ENCODE data around the gene LCMT1. TPM values are rescaled to one million over a fixed set of nuclear protein-coding genes. Genes with fewer than 3 reads are reported as not detected.

LCMT1 gene
- total and polyA plus RNA-seq, 2 of the 4 experiments (the other 2 are of a cell fraction) = 33.1 to 60.4 TPM

- CTCF ChIA-PET = interaction anchor here (0.7 to 0.9 kb wide), 2 partner anchors 10 to 158 kb away, joined by 3 read pairs; no protein-coding TSS in a partner anchor
- dilution Hi-C loops (cut with HindIII; ENCODE audit: low sequenced_read_pairs, unreplicated experiment) = no loop called here
Observed at GRCh38 chr16:25066747-25067631, 44.6 kb upstream of the LCMT1 start.

More at GRCh38 chr16:25066747-25067631, 44.6 kb upstream of the LCMT1 start:
- Histone ChIP-seq H3K9me3 (ENCODE audit: control insufficient read depth, insufficient read depth, low read length) (no peaks in the 10 kb centered on the region), H3K56ac (ENCODE audit: extremely low read depth, insufficient read depth, low read length) (peak overlapping the region; percentile 54; the same call in 1 of the 2 replicates), H2BK15ac (ENCODE audit: low read depth, low read length) (peak overlapping the region; percentile 79; the same call in 2 of the 3 replicates), H3K4me3 (ENCODE audit: insufficient read depth, low read depth, low read length) (peak overlapping the region; percentile 49), H3K14ac (replicated peaks; ENCODE audit: low read depth, low read length) (peak overlapping the region; percentile 96), H2BK120ac (ENCODE audit: low read depth, low read length) (peak overlapping the region; percentile 79), H4K91ac (ENCODE audit: insufficient read depth, low read depth, low read length) (peak overlapping the region; percentile 93), H2AK9ac (replicated peaks; ENCODE audit: low read depth, low read length, poor library complexity) (peak overlapping the region; percentile 93), H3K27me3 (ENCODE audit: control insufficient read depth, insufficient read depth, low read length) (no peaks in the 10 kb centered on the region), H4K20me1 (ENCODE audit: insufficient read depth, low read length) (no peaks in the 10 kb centered on the region; the same call in 1 of the 2 replicates), H2AK5ac (ENCODE audit: low read depth, low read length) (peak overlapping the region; percentile 90), H2AFZ (replicated peaks; ENCODE audit: low read length, poor library complexity) (peak overlapping the region; percentile 97), H3K27ac (ENCODE audit: insufficient read depth, low read length) (peak overlapping the region; percentile 65), H3K18ac (ENCODE audit: low read depth, low read length) (peak overlapping the region; percentile 65), H3K4me1 (ENCODE audit: control insufficient read depth, insufficient read depth, low read length) (peaks cover 8% of the 10 kb centered on the region), H3K36me3 (ENCODE audit: control insufficient read depth, insufficient read depth, low read length) (no peaks in the 10 kb centered on the region), H3K9me1 (ENCODE audit: insufficient read depth, low read length) (peaks cover 14% of the 10 kb centered on the region), H3K4me2 (ENCODE audit: low read depth, low read length) (peak overlapping the region; percentile 79), H3K4ac (ENCODE audit: low read depth, low read length) (peak overlapping the region; percentile 94), H2BK20ac (ENCODE audit: low read depth, low read length) (peak overlapping the region; percentile 12), H4K8ac (ENCODE audit: low read depth in 2 of 2, low read length in 2 of 2) (peak overlapping the region; percentile 84 to 96), H3K23ac (ENCODE audit: low read depth, low read length) (peak overlapping the region; percentile 97), H4K5ac (ENCODE audit: low read depth, low read length) (peak overlapping the region; percentile 94), H3K79me1 (ENCODE audit: low read depth in 1 of 2, low read length in 2 of 2) (peaks cover 3 to 8% of the 10 kb centered on the region in 2 experiments; a peak in 2 of 4 replicates), H2BK5ac (ENCODE audit: low read depth, low read length, poor library complexity, severe bottlenecking) (peak overlapping the region; percentile 61), H3K9ac (ENCODE audit: low read depth, low read length) (peak overlapping the region; percentile 70)
- intact Hi-C loops (cut with micrococcal nuclease) = loop anchor here (1.0 kb wide), 1 partner anchor 42 kb away; no protein-coding TSS in a partner anchor
- POLR2A ChIA-PET (ENCODE audit: unreplicated experiment) = no interaction called here
- BruUV-seq (replicated peaks) = no TSS peak
- in situ Hi-C loops (cut with MboI; ENCODE audit: low sequenced_read_pairs) = no loop called here
- WGBS, 2 experiments (ENCODE audit: extremely low coverage in 2 of 2, insufficient read length in 1 of 2) = 5% methylated on average over 25 of the region's 63 CpGs; no CpG with 5 or more reads in 1 of the 2 experiments
- peak; percentile 61 for DNase-seq
- no peak for TF ChIP-seq ELK1 (IDR thresholded peaks at IDR 0.05; ENCODE audit: borderline replicate concordance, low read depth, low read length)
- TF ChIP-seq FOS (IDR thresholded peaks at IDR 0.05; ENCODE audit: low read depth, low read length) = no peak
- TF ChIP-seq POLR2A (IDR thresholded peaks at IDR 0.05; ENCODE audit: low read depth, low read length) = peak; percentile 49; the same call in 1 of the 2 replicates
- TF ChIP-seq RCOR1 (IDR thresholded peaks at IDR 0.05; ENCODE audit: insufficient replicate concordance, low read length) = no peak
- TF ChIP-seq RFX5 (IDR thresholded peaks at IDR 0.05; ENCODE audit: low read depth, low read length) = no peak
- TF ChIP-seq MAZ (IDR thresholded peaks at IDR 0.05; ENCODE audit: borderline replicate concordance, low read depth, low read length) = peak; percentile 35; the same call in 1 of the 2 replicates
- TF ChIP-seq MAFK (IDR thresholded peaks at IDR 0.05; ENCODE audit: low read depth, low read length) = no peak
- peak; percentile 98 for ATAC-seq (ENCODE audit: low read depth)

Measured in IMR-90 (cell line).